Endothelial cell of umbilical vein (primary cell): Measurements from ENCODE around the gene TTL. TPM values are rescaled to one million over a fixed set of nuclear protein-coding genes. Genes with fewer than 3 reads are reported as not detected.

ENCODE experiments used
- BruUV-seq: library from RNA; stranded (reverse); fragments of 400-500 nt; replicated peaks from 2 replicates; lab custom pipeline; 2021; lab: Mats Ljungman, UMichigan
- CTCF ChIA-PET: fragments of 300-600, 350-600 bp; sonication (Branson Sonifier 250); formaldehyde crosslinking; loops from one replicate; lab custom pipeline; 2021; ENCODE audit warnings: antibody characterized with exemption, inconsistent platforms; lab: Charles Lee
- POLR2A ChIA-PET: fragments of 300-600, 350-600 bp; sonication (Branson Sonifier 250); formaldehyde crosslinking; loops from one replicate; lab custom pipeline; 2021; ENCODE audit warnings: antibody characterized with exemption, inconsistent platforms; lab: Charles Lee
- DNase-seq: peaks from one replicate; pipeline ENCODE4 v3.0.0-alpha.2; 2011; ENCODE audit warnings: low read depth, low spot score
- FAIRE-seq: peaks from 2 replicates; lab custom pipeline; 2011; peaks lifted over from hg19 to GRCh38; lab: Jason Lieb, UNC
- H2AFZ ChIP-seq: 2 replicates; pipeline ENCODE4 v1.6.0; 2012; ENCODE audit warnings: low read depth, low read length, control low read depth, inconsistent platforms
- H3K27ac ChIP-seq: 2 replicates; pipeline ENCODE4 v1.5.1; 2011; ENCODE audit warnings: low read depth, mild to moderate bottlenecking, control low read depth, low read length, moderate library complexity; ENCODE audit not compliant: insufficient read depth
- H3K27me3 ChIP-seq, 2 experiments: 2 replicates each; pipeline versions ENCODE4 v1.6.0 to v1.6.1; 2011; ENCODE audit warnings: low read length in 2 of 2, mixed read lengths in 1 of 2; ENCODE audit not compliant: control insufficient read depth in 2 of 2, insufficient read depth in 2 of 2
- H3K36me3 ChIP-seq, 2 experiments: 2 replicates in 1 of 2; 3 replicates in 1 of 2; pipeline ENCODE4 v1.5.1; 2011; ENCODE audit warnings: low read length in 2 of 2, mild to moderate bottlenecking in 1 of 2, moderate library complexity in 1 of 2; ENCODE audit not compliant: control insufficient read depth in 2 of 2, insufficient read depth in 2 of 2; ENCODE audit errors: extremely low read depth in 1 of 2
- H3K4me1 ChIP-seq: 3 replicates; pipeline ENCODE4 v1.5.1; 2011; ENCODE audit warnings: mild to moderate bottlenecking, low read length; ENCODE audit not compliant: control insufficient read depth, insufficient read depth; ENCODE audit errors: extremely low read depth
- H3K4me2 ChIP-seq: 2 replicates; pipeline ENCODE4 v1.6.1; 2011; ENCODE audit warnings: low read length, control low read depth, mixed read lengths; ENCODE audit not compliant: insufficient read depth
- H3K4me3 ChIP-seq, 3 experiments: fragments of 200-600 bp in 1 of 3; sonication (generic), shearing (Covaris generic) in 1 of 3; replicated peaks in 1 of 3; 2 replicates each; pipeline ENCODE4 v1.5.1; 2011 to 2016; ENCODE audit warnings: control low read depth in 3 of 3, low read length in 3 of 3, mild to moderate bottlenecking in 2 of 3, inconsistent platforms in 1 of 3, low read depth in 1 of 3, moderate library complexity in 1 of 3; ENCODE audit not compliant: insufficient read depth in 1 of 3
- H3K79me2 ChIP-seq: 2 replicates; pipeline ENCODE4 v1.6.0; 2012; ENCODE audit warnings: low read length, inconsistent platforms; ENCODE audit not compliant: control insufficient read depth, insufficient read depth
- H3K9ac ChIP-seq: replicated peaks from 2 replicates; pipeline ENCODE3; 2011; ENCODE audit warnings: low read length, control low read depth; ENCODE audit not compliant: insufficient read depth; ENCODE audit errors: extremely low read depth
- H3K9me1 ChIP-seq: replicated peaks from 3 replicates; pipeline ENCODE4 v1.6.0; 2011; ENCODE audit warnings: mild to moderate bottlenecking, low read length; ENCODE audit not compliant: control insufficient read depth, insufficient read depth; ENCODE audit errors: extremely low read depth
- H3K9me3 ChIP-seq: replicated peaks from 2 replicates; pipeline ENCODE4 v1.5.1; 2012; ENCODE audit warnings: low read length, inconsistent platforms; ENCODE audit not compliant: control insufficient read depth, insufficient read depth
- H4K20me1 ChIP-seq: replicated peaks from 2 replicates; pipeline ENCODE3; 2011; ENCODE audit warnings: mild to moderate bottlenecking, low read length; ENCODE audit not compliant: control insufficient read depth, insufficient read depth; ENCODE audit errors: extremely low read depth
- EZH2 ChIP-seq: IDR thresholded peaks from 2 replicates; pipeline ENCODE4 v1.6.1; 2012; ENCODE audit warnings: borderline replicate concordance, low read depth, mild to moderate bottlenecking, moderate library complexity, low read length, inconsistent platforms; ENCODE audit not compliant: severe bottlenecking
- FOS ChIP-seq: IDR thresholded peaks from 2 replicates; pipeline ENCODE4 v1.6.1; 2011; ENCODE audit warnings: mild to moderate bottlenecking, low read length, moderate library complexity, borderline replicate concordance; ENCODE audit not compliant: insufficient read depth
- GATA2 ChIP-seq: IDR thresholded peaks from 2 replicates; pipeline ENCODE4 v1.7.0; 2011; ENCODE audit warnings: low read depth, mild to moderate bottlenecking, moderate library complexity, mixed read lengths, low read length; ENCODE audit not compliant: insufficient read length, insufficient read depth
- JUN ChIP-seq: IDR thresholded peaks from 2 replicates; pipeline ENCODE4 v1.6.1; 2011; ENCODE audit warnings: borderline replicate concordance, low read depth; ENCODE audit not compliant: insufficient read length, insufficient read depth
- MYC ChIP-seq: IDR thresholded peaks from one replicate; pipeline ENCODE4 v1.6.1; 2011; ENCODE audit warnings: mild to moderate bottlenecking, low read depth, low read length
- POLR2A ChIP-seq: IDR thresholded peaks from 2 replicates; pipeline ENCODE4 v1.6.1; 2012; ENCODE audit warnings: low read depth, mild to moderate bottlenecking, control low read depth, low read length
- POLR2AphosphoS5 ChIP-seq: IDR thresholded peaks from 2 replicates; pipeline ENCODE4 v1.6.1; 2012; ENCODE audit warnings: low read depth, mild to moderate bottlenecking, control low read depth, low read length, moderate library complexity; ENCODE audit not compliant: insufficient read depth
- dilution Hi-C: fragments of 300-500 bp; cut with MboI; formaldehyde crosslinking; loops from one replicate; pipeline ENCODE4 v1.15.0; 2019; ENCODE audit warnings: low sequenced_read_pairs; ENCODE audit not compliant: extremely low pct_ligation_motif_present
- intact Hi-C: fragments of 100-400 bp; cut with micrococcal nuclease; formaldehyde crosslinking; loops from one replicate; pipeline ENCODE4 v1.10.0; 2022
- polyA plus RNA-seq, 4 experiments: library from polyadenylated mRNA; depleted of rRNA in 3 of 4; stranded (reverse) in 3 of 4; unstranded in 1 of 4; fragments of >200 nt; gene quantifications; 2 replicates each; pipeline versions ENCODE4 v1.2.1 to v1.2.3, GENCODE V29; 2011 to 2012; ENCODE audit warnings: missing spikeins in 1 of 4
- total RNA-seq: library from RNA; stranded (reverse); gene quantifications from 2 replicates; pipeline ENCODE4 v1.2.3, GENCODE V29; 2021
- TF ChIP-seq, protein P1 (sequence below): IDR thresholded peaks from 2 replicates; pipeline ENCODE4 v1.6.1; 2011; ENCODE audit not compliant: insufficient read depth, insufficient read length
- TF ChIP-seq, protein P2 (sequence below), 2 donors: IDR thresholded peaks; 1 replicate in 1 of 2; 2 replicates in 1 of 2; pipeline ENCODE4 v1.5.1; 2011; ENCODE audit warnings: low read length in 2 of 2, mild to moderate bottlenecking in 2 of 2, moderate library complexity in 2 of 2, control low read depth in 1 of 2, inconsistent platforms in 1 of 2, low read depth in 1 of 2; ENCODE audit not compliant: insufficient read depth in 1 of 2; ENCODE audit errors: extremely low read depth in 1 of 2

Gene TTL
- total and polyA plus RNA-seq, 2 donors (not counting 3 experiments of a cell fraction or from before 2014, with no cell fraction given), result 21.9 to 66.8 TPM

DNA sequence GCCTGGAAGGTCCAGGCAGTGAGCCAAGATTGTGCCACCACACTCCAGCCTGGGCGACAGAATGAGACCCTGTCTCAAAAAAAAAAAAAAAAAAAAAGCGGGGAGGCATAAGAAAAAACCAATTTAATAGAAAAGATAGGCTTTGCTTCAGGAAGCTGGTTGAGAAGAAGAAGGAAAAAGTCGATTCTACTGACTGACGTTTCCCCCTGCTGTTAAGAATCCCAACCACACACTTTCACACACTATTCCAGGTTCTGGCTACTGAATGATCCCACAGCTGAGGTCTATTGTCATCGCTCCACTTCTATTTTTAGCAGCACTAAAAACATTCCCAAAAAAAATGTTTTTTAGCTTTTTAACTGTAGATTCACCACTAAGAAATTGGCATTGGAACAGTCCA lies 95.8 kb downstream of the TTL start:
- no peak for TF ChIP-seq JUN
- TF ChIP-seq, protein P1, sequence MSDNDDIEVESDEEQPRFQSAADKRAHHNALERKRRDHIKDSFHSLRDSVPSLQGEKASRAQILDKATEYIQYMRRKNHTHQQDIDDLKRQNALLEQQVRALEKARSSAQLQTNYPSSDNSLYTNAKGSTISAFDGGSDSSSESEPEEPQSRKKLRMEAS, result no peak
- POLR2A ChIA-PET, result no interaction called here
- CTCF ChIA-PET, result interaction anchor here (0.9 to 1.5 kb wide), 3 partner anchors 22 to 456 kb away, joined by 3 to 6 read pairs (median 4); no protein-coding TSS in a partner anchor

DNA sequence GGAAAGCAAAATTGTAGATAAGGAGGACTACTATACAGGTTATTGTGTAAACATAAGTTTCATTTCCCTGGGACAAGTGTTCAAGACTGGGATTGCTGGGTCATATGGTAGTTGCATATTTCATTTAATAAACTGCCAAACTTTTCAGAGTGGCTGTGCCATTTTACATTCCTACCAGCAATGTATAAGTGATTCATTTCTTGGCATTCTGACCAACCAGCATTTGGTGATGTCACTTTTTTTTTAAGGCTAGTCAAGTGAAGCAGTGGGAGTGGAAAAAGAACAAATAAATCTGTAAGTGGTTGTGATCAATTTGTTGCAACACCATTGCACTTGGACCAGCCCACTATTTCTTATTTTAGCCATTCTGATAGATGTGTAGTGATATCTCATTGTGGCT lies 97.3 kb downstream of the TTL start:
- no peak overlapping the region for H3K4me2 ChIP-seq
- H3K9me1 ChIP-seq, result no peaks in the 10 kb centered on the region
- intact Hi-C loops, result no loop called here
- no peaks in the 10 kb centered on the region for H4K20me1 ChIP-seq
- dilution Hi-C loops, result no loop called here
- TF ChIP-seq, protein P2, sequence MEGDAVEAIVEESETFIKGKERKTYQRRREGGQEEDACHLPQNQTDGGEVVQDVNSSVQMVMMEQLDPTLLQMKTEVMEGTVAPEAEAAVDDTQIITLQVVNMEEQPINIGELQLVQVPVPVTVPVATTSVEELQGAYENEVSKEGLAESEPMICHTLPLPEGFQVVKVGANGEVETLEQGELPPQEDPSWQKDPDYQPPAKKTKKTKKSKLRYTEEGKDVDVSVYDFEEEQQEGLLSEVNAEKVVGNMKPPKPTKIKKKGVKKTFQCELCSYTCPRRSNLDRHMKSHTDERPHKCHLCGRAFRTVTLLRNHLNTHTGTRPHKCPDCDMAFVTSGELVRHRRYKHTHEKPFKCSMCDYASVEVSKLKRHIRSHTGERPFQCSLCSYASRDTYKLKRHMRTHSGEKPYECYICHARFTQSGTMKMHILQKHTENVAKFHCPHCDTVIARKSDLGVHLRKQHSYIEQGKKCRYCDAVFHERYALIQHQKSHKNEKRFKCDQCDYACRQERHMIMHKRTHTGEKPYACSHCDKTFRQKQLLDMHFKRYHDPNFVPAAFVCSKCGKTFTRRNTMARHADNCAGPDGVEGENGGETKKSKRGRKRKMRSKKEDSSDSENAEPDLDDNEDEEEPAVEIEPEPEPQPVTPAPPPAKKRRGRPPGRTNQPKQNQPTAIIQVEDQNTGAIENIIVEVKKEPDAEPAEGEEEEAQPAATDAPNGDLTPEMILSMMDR (IDR thresholded peaks at IDR 0.05; ENCODE audit: extremely low read depth in 1 of 2, insufficient read depth in 1 of 2, low read depth in 1 of 2, low read length in 2 of 2), result no peak
- TF ChIP-seq POLR2AphosphoS5, result no peak
- TF ChIP-seq EZH2, result no peak
- no peak for TF ChIP-seq MYC
- no peak for TF ChIP-seq GATA2
- TF ChIP-seq, protein P1, result no peak
- peak; percentile 69 for TF ChIP-seq JUN
- no peak for TF ChIP-seq POLR2A
- TF ChIP-seq FOS, result peak; percentile 46
- no peaks in the 10 kb centered on the region for H3K9me3 ChIP-seq
- peak; percentile 78 for FAIRE-seq
- no peaks in the 10 kb centered on the region for H3K79me2 ChIP-seq
- peaks cover 6% of the 10 kb centered on the region for H3K4me1 ChIP-seq
- H2AFZ ChIP-seq, result no peak overlapping the region
- BruUV-seq, result no TSS peak
- ChIA-PET POLR2A (no interaction called here), CTCF (no interaction called here)
- no peaks in the 10 kb centered on the region for H3K27me3 ChIP-seq
- H3K9ac ChIP-seq, result no peak overlapping the region
- no peak overlapping the region for H3K4me3 ChIP-seq
- peak; percentile 72 for DNase-seq
- no peak overlapping the region for H3K27ac ChIP-seq
- peaks cover 9 to 12% of the 10 kb centered on the region in 2 experiments for H3K36me3 ChIP-seq

More for the DNA sequence above, 95.8 kb downstream of the TTL start:
- H3K9ac ChIP-seq, result no peak overlapping the region
- peaks cover 12 to 16% of the 10 kb centered on the region in 2 experiments for H3K36me3 ChIP-seq
- no peak for FAIRE-seq
- no peaks in the 10 kb centered on the region for H3K9me3 ChIP-seq
- H3K79me2 ChIP-seq, result no peaks in the 10 kb centered on the region
- H3K9me1 ChIP-seq, result no peaks in the 10 kb centered on the region
- intact Hi-C loops (no loop called here), dilution Hi-C loops (no loop called here)
- H4K20me1 ChIP-seq, result no peaks in the 10 kb centered on the region
- no peak overlapping the region for H3K4me3 ChIP-seq
- H2AFZ ChIP-seq, result no peak overlapping the region
- no peaks in the 10 kb centered on the region for H3K27me3 ChIP-seq
- H3K4me1 ChIP-seq, result peaks cover 2% of the 10 kb centered on the region
- H3K4me2 ChIP-seq, result no peak overlapping the region
- no peak for DNase-seq
- no peak overlapping the region for H3K27ac ChIP-seq
- no TSS peak for BruUV-seq
